SK-N-MC (cell line): ENCODE data around the gene CENPA.

Experiments used
- DNase-seq: peaks from one replicate; pipeline ENCODE4 v3.0.0-alpha.2; 2011; ENCODE audit warnings: low read depth, low spot score
- H3K27ac ChIP-seq: fragments of 200-600 bp; sonication (generic); 2 replicates; pipeline ENCODE4 v1.5.1; 2016; ENCODE audit warnings: mixed run types
- H3K36me3 ChIP-seq: fragments of 200-600 bp; sonication (generic); 2 replicates; pipeline ENCODE4 v1.6.1; 2017; ENCODE audit warnings: antibody characterized with exemption, low read length, mixed read lengths; ENCODE audit not compliant: insufficient read depth
- H3K4me3 ChIP-seq: fragments of 200-600 bp; sonication (generic); 2 replicates; pipeline ENCODE4 v1.5.1; 2016
- H3K9ac ChIP-seq: fragments of 200-600 bp; sonication (generic); 2 replicates; pipeline ENCODE4 v1.8.0; 2017; ENCODE audit warnings: mixed run types, mixed read lengths; ENCODE audit not compliant: insufficient read length
- H3K9me3 ChIP-seq: fragments of 200-600 bp; sonication (generic); 2 replicates; pipeline ENCODE4 v1.6.1; 2017; ENCODE audit warnings: low read depth, mild to moderate bottlenecking, antibody characterized with exemption, low read length, moderate library complexity, mixed read lengths
- EZH2 ChIP-seq: fragments of 200-600 bp; sonication (generic); IDR thresholded peaks from one replicate; pipeline ENCODE4 v1.6.1; 2017; ENCODE audit warnings: antibody characterized with exemption
- FOXP2 ChIP-seq: optimal IDR thresholded peaks from 2 replicates; pipeline ENCODE3; 2011; ENCODE audit warnings: mild to moderate bottlenecking, moderate library complexity; ENCODE audit not compliant: insufficient read depth; ENCODE audit errors: extremely low read length, control extremely low read depth
- POLR2AphosphoS5 ChIP-seq: IDR thresholded peaks from 2 replicates; pipeline ENCODE4 v1.6.1; 2012; ENCODE audit warnings: mild to moderate bottlenecking, low read depth, low read length, borderline replicate concordance

Gene CENPA

DNA sequence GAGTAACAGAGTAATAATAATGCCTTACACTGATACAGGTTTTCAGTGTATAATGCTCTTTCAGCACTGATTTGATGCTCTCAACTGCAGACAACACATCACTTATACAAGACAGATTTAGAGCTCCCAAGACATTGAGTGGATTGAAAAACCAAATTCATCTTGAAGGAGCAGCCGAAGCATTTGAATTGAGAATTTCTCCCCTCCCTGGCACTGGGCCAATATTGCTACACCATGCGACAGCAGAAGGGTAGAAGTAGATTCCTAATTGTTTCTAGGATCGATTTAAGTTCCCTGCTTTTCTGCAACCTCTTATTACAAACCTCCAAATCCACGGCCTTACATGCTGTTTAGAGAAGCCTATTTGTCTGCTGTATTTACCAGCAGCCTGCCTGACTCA lies 15.5 kb downstream of the CENPA start:
- H3K36me3 ChIP-seq: peaks cover 36% of the 10 kb centered on the region
- H3K9ac ChIP-seq: no peak overlapping the region
- H3K9me3 ChIP-seq: no peaks in the 10 kb centered on the region
- no peak overlapping the region for H3K4me3 ChIP-seq
- no peak for DNase-seq
- TF ChIP-seq POLR2AphosphoS5: no peak
- no peak for TF ChIP-seq EZH2
- TF ChIP-seq FOXP2: no peak
- no peak overlapping the region for H3K27ac ChIP-seq

DNA sequence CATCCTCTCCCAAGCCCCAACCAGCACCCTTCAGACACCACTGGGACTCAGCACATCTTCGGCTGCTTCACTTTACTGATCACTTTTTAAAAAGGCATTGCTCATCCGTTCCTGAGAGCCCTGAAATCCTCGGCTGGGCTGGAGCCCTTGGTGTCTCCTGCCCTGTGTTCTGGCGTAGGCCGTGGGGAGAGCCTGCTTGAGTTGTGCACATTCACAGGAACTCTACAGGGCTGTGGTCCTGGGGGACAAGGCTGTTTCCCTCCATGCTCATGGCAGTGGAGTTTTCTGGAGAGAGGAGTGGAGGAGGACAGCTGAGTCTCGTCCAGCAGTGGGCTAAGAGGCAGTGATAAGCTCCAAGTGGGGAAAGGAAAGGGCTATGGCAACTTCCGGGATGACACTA lies 15.9 kb downstream of the CENPA start:
- H3K9ac ChIP-seq: no peak overlapping the region
- peaks cover 32% of the 10 kb centered on the region for H3K36me3 ChIP-seq
- no peak overlapping the region for H3K4me3 ChIP-seq
- H3K27ac ChIP-seq: no peak overlapping the region
- DNase-seq: no peak
- TF ChIP-seq FOXP2 (no peak), POLR2AphosphoS5 (no peak), EZH2 (no peak)
- H3K9me3 ChIP-seq: no peaks in the 10 kb centered on the region

DNA sequence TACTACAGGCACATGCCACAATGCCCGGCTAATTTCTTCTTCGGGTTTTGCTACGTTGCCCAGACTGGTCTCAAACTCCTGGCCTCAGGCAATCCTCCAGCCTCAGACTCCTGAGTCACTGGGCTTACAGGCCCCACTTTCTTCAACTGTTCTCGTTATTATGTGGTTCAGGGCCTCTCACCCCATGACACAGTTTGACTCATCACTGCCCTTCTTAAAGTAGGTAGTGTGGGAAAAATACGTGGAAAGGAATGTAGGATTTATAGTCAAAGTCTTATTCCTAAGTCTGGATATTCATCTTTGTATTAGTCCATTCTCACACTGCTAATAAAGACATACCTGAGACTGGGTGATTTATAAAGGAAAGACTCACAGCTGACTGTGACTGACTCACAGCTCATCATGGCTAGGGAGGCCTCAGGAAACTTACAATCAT lies 19.4 kb downstream of the CENPA start:
- H3K36me3 ChIP-seq: peaks cover 10% of the 10 kb centered on the region
- no peak overlapping the region for H3K4me3 ChIP-seq
- no peaks in the 10 kb centered on the region for H3K9me3 ChIP-seq
- no peak for DNase-seq
- H3K27ac ChIP-seq: no peak overlapping the region
- no peak for TF ChIP-seq POLR2AphosphoS5
- TF ChIP-seq EZH2: no peak
- TF ChIP-seq FOXP2: no peak
- H3K9ac ChIP-seq: no peak overlapping the region

DNA sequence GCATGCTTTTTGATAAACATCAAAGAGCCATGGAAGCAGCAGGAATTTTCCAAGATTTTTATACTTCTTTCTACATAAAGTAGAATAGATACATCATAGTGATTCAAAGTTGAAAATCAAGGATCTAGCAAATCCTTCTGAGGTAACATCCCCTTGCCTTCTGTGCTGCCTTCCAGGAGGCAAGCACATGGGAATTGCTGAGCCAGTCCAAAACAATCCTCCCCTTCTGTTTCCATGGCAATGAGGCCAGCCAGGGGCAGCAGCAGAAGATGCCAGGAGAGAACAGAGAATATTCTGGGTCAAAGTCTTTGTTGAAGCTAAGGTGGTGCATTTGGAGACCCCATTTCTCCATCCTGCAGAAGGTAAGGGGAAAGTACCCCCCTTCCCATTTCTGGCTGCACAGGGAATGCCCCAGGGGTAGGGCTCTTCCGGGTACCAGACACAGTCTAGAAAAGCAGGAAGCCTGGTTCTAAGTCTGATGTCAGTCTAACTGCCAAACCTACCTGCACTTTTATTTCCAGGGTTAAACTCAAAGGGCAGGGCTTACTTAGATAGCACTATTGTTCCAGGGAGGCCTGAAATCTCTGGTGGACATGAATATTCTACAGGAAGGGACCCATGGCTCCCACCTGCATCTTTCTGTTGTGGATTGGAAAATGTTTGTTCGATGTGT lies 22.1 kb downstream of the CENPA start:
- TF ChIP-seq EZH2: no peak
- no peak for TF ChIP-seq FOXP2
- TF ChIP-seq POLR2AphosphoS5: no peak
- no peaks in the 10 kb centered on the region for H3K9me3 ChIP-seq
- no peak for DNase-seq
- no peak overlapping the region for H3K9ac ChIP-seq
- H3K4me3 ChIP-seq: no peak overlapping the region
- H3K27ac ChIP-seq: no peak overlapping the region
- no peaks in the 10 kb centered on the region for H3K36me3 ChIP-seq

DNA sequence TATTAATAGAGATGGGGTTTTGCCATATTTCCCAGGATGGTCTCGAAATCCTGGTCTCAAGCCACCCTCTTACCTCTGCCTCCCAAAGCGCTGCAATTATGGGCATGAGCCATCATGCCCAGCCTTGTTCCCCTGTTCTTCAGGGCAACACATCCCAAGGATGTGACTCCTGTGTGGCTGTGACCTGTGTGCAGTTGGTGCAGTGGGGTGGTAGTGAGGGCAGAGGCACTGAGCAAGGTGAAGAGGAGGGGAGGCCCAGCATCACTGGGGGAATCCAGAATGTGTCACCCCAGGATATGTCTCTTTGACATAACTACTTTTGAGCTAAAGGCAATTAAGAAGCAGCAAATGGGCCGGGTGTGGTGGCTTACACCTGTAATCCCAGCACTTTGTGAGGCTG lies 23.4 kb downstream of the CENPA start:
- no peak for TF ChIP-seq EZH2

DNA sequence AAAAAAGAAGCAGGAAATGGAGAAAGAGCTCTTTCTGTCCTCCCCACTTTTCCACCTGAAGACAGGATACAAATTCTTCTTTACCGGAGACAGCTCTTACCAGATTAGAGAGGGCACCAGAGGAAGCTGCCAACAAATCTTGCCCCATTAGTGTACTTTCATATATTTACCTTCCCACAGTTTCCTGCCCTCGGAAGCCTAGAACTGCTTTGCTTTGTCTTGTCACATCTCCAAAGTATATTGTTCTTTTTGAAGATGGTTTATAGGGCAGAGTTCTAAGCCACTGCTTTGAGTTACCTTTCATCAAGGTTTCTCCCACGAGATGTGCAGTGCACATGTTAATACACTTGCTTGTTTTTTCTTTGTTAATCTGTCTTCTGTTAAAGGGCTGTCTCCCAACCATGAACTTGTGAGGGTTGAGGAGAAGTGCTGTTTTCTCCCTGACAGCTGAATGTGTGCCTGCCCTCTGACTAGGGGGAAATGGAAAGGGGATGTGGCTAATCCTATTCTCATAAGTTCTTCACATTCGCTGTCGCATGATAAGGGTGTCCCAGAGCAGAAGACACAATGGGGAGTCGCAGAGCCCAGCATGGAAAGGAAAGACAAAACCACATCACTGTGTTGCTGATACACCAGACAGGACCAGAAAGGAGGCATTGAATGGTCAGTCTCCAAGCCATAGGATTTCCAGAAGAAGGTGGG lies 24.2 kb downstream of the CENPA start:
- no peak for TF ChIP-seq POLR2AphosphoS5
- TF ChIP-seq EZH2: no peak
- TF ChIP-seq FOXP2: no peak
- Histone ChIP-seq H3K27ac (no peak overlapping the region), H3K4me3 (no peak overlapping the region), H3K36me3 (no peaks in the 10 kb centered on the region), H3K9ac (no peak overlapping the region), H3K9me3 (no peaks in the 10 kb centered on the region)
- no peak for DNase-seq

More for the DNA sequence above, 23.4 kb downstream of the CENPA start:
- Histone ChIP-seq H3K27ac (no peak overlapping the region), H3K9ac (no peak overlapping the region), H3K36me3 (no peaks in the 10 kb centered on the region), H3K9me3 (no peaks in the 10 kb centered on the region), H3K4me3 (no peak overlapping the region)
- DNase-seq: no peak

DNA sequence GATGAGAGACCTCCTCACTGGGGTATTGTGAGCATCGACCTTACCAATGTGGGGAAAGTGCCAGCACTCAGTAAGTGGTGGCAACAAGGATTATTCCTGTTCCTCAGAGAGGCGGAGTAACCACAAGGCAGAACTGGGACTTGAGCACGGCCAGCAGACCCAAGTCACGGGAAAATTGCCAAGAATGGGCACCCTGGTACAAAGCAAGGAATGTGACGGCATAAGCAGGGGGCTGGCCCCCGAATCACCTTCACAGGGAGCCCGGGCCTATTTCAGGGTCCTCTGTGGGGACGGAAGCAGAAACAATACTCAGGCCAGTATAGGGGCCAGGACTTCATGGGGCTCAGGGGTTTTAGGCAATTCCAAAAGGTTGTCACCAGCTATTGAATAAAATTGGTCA lies 25.4 kb downstream of the CENPA start:
- DNase-seq: no peak
- Histone ChIP-seq H3K4me3 (no peak overlapping the region), H3K27ac (no peak overlapping the region), H3K9ac (no peak overlapping the region), H3K9me3 (no peaks in the 10 kb centered on the region), H3K36me3 (no peaks in the 10 kb centered on the region)
- TF ChIP-seq POLR2AphosphoS5: no peak

DNA sequence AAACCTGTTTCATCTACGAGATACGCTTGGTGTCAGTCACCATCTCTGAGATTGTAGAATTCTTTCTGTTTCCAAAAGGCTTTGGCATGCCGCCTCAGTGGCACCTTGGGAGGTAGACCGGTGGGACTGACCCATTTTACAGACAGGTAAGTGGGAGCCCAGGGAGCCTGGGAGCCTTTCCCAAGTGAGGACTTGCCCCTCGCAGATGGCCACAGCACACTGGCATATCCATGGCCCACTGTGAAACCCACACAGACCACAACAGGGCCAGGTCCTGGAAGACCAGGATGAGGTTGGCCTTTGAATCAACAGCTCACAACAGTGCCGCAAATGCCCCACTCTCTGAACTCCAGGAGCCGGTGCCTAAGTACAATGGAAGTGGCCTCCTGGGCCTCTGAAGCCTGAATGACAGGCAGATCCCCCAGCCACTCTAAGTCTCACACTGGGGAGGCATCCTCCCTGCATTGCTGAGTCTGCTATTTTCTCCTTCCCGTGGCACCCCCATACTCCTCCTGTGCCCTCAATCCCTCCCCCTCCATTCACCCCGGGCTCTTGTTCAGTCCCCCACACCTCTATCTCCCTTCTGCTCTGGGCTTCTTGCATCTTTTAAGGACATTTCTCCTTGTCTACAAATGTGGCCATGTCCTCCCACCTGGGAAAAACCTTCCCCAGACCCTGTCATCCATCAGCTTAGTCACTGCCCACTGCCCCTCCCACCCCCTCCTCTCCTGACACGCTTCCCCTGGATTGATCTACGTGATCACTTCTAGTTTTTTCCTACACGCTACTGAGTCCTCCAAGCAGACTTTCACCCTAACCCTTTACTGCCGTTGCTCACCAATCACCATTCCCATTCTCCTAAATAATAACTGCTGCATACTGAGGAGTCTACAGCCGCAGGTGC lies 26.2 kb downstream of the CENPA start:
- H3K9ac ChIP-seq: no peak overlapping the region
- H3K9me3 ChIP-seq: no peaks in the 10 kb centered on the region
- no peak overlapping the region for H3K27ac ChIP-seq
- no peak overlapping the region for H3K4me3 ChIP-seq
- no peak for DNase-seq
- TF ChIP-seq FOXP2 (no peak), POLR2AphosphoS5 (no peak), EZH2 (no peak)
- H3K36me3 ChIP-seq: no peaks in the 10 kb centered on the region
